WTC11 (cell line): Measurements from ENCODE around the gene THYN1. TPM values are rescaled to one million over a fixed set of nuclear protein-coding genes. Genes with fewer than 3 reads are reported as not detected.

ENCODE experiments used
- ARID4B ChIP-seq: sonication (generic); formaldehyde crosslinking; IDR thresholded peaks from 2 replicates; pipeline ENCODE4 v1.8.0; 2023; ENCODE audit warnings: missing genetic modification reagents, mild to moderate bottlenecking, borderline replicate concordance
- E2F1 ChIP-seq: sonication (generic); formaldehyde crosslinking; IDR thresholded peaks from 2 replicates; pipeline ENCODE4 v1.8.0; 2022; ENCODE audit warnings: mild to moderate bottlenecking, missing genetic modification reagents
- ELF4 ChIP-seq: sonication (generic); formaldehyde crosslinking; IDR thresholded peaks from 2 replicates; pipeline ENCODE4 v1.8.1; 2022; ENCODE audit warnings: low read depth, mild to moderate bottlenecking, moderate library complexity, missing genetic modification reagents
- ETV6 ChIP-seq: sonication (generic); formaldehyde crosslinking; IDR thresholded peaks from 2 replicates; pipeline ENCODE4 v1.8.1; 2022; ENCODE audit warnings: mild to moderate bottlenecking, missing genetic modification reagents
- FOXP4 ChIP-seq: sonication (generic); formaldehyde crosslinking; IDR thresholded peaks from 2 replicates; pipeline ENCODE4 v1.8.0; 2022; ENCODE audit warnings: mild to moderate bottlenecking, missing genetic modification reagents
- JAZF1 ChIP-seq: fragments of 250-450 bp; sonication (Bioruptor Pico); IDR thresholded peaks from 2 replicates; pipeline ENCODE4 v1.9.0; 2021; ENCODE audit warnings: moderate library complexity, mild to moderate bottlenecking, inconsistent platforms
- KAT7 ChIP-seq: sonication (generic); formaldehyde crosslinking; IDR thresholded peaks from 2 replicates; pipeline ENCODE4 v1.8.1; 2023; ENCODE audit warnings: missing genetic modification reagents, mild to moderate bottlenecking, borderline replicate concordance
- MAX ChIP-seq: sonication (generic); formaldehyde crosslinking; IDR thresholded peaks from 2 replicates; pipeline ENCODE4 v1.8.0; 2022; ENCODE audit warnings: mild to moderate bottlenecking, missing genetic modification reagents
- MLX ChIP-seq: sonication (generic); formaldehyde crosslinking; IDR thresholded peaks from 2 replicates; pipeline ENCODE4 v1.8.1; 2023; ENCODE audit warnings: mild to moderate bottlenecking, missing genetic modification reagents, moderate library complexity
- NFYB ChIP-seq: sonication (generic); formaldehyde crosslinking; conservative IDR thresholded peaks from 2 replicates; pipeline ENCODE4 v1.8.0; 2022; ENCODE audit warnings: low read depth, missing genetic modification reagents
- NR3C1 ChIP-seq: sonication (generic); formaldehyde crosslinking; conservative IDR thresholded peaks from 2 replicates; pipeline ENCODE4 v1.8.1; 2023; ENCODE audit warnings: low read depth, mild to moderate bottlenecking, missing genetic modification reagents
- PRDM15 ChIP-seq: sonication (generic); formaldehyde crosslinking; IDR thresholded peaks from 2 replicates; pipeline ENCODE4 v1.8.0; 2022; ENCODE audit warnings: missing genetic modification reagents
- SMAD3 ChIP-seq: sonication (generic); formaldehyde crosslinking; IDR thresholded peaks from 2 replicates; pipeline ENCODE4 v1.8.0; 2022; ENCODE audit warnings: missing genetic modification reagents, mild to moderate bottlenecking, borderline replicate concordance
- TEAD1 ChIP-seq: sonication (generic); formaldehyde crosslinking; IDR thresholded peaks from 2 replicates; pipeline ENCODE4 v1.8.0; 2022; ENCODE audit warnings: mild to moderate bottlenecking, missing genetic modification reagents
- USF1 ChIP-seq: sonication (generic); formaldehyde crosslinking; IDR thresholded peaks from 2 replicates; pipeline ENCODE4 v1.8.0; 2022; ENCODE audit warnings: mild to moderate bottlenecking, missing genetic modification reagents
- ZBTB43 ChIP-seq: sonication (generic); formaldehyde crosslinking; IDR thresholded peaks from 2 replicates; pipeline ENCODE4 v1.8.1; 2023; ENCODE audit warnings: mild to moderate bottlenecking, missing genetic modification reagents
- ZNF232 ChIP-seq: sonication (generic); formaldehyde crosslinking; IDR thresholded peaks from 2 replicates; pipeline ENCODE4 v1.8.0; 2022; ENCODE audit warnings: mild to moderate bottlenecking, missing genetic modification reagents
- ZNF281 ChIP-seq: sonication (generic); formaldehyde crosslinking; IDR thresholded peaks from 2 replicates; pipeline ENCODE4 v1.8.0; 2023; ENCODE audit warnings: mild to moderate bottlenecking, missing genetic modification reagents
- ZNF671 ChIP-seq: fragments of 250-450 bp; sonication (Bioruptor Pico); IDR thresholded peaks from 2 replicates; pipeline ENCODE4 v1.8.0; 2021; ENCODE audit warnings: mild to moderate bottlenecking
- total RNA-seq: library from RNA; stranded (reverse); gene quantifications from 3 replicates; pipeline ENCODE4 v1.2.3, GENCODE V29; 2021

The THYN1 gene
- total RNA-seq, 1 experiment from 2014 or later, result 80.2 TPM

GRCh38 chr11:134272381-134273316, 19.5 kb upstream of the THYN1 start (continued):
- TF ChIP-seq MAX (CRISPR knock-in tag), result no peak; the same call in 1 of the 2 replicates
- TF ChIP-seq ZBTB43 (CRISPR knock-in tag), result no peak; the same call in 1 of the 2 replicates
- peak; percentile 71; the same call in 1 of the 2 replicates for TF ChIP-seq FOXP4 (CRISPR knock-in tag)
- TF ChIP-seq PRDM15, result no peak
- no peak for TF ChIP-seq NR3C1
- TF ChIP-seq E2F1 (CRISPR knock-in tag), result no peak
- no peak for TF ChIP-seq MLX (CRISPR knock-in tag)
- TF ChIP-seq ZNF232, result peak; percentile 57; the same call in 1 of the 2 replicates
- no peak for TF ChIP-seq ZNF671 (CRISPR knock-in tag)
- TF ChIP-seq KAT7, result peak; percentile 79; the same call in 1 of the 2 replicates
- TF ChIP-seq ARID4B (CRISPR knock-in tag), result no peak
- TF ChIP-seq ZNF281 (CRISPR knock-in tag), result peak; percentile 42; the same call in 1 of the 2 replicates
- no peak; the same call in 1 of the 2 replicates for TF ChIP-seq USF1 (CRISPR knock-in tag)
- peak; percentile 62; the same call in 1 of the 2 replicates for TF ChIP-seq SMAD3
- no peak for TF ChIP-seq JAZF1 (CRISPR knock-in tag)
- peak; percentile 57; the same call in 1 of the 2 replicates for TF ChIP-seq TEAD1 (CRISPR knock-in tag)
- no peak for TF ChIP-seq NFYB
- TF ChIP-seq ELF4 (CRISPR knock-in tag), result no peak
- TF ChIP-seq ETV6 (CRISPR knock-in tag), result peak; percentile 92; the same call in 1 of the 2 replicates
